Activated CD8-positive, alpha-beta memory T cell treated with anti-CD3 and anti-CD28 coated beads, Interleukin-2, amount 50 U/mL, for 24 hours (primary cell): ENCODE data around the gene NAT10.

ENCODE experiments used
- DNase-seq: peaks from one replicate; pipeline ENCODE4 v3.0.0-alpha.2; 2020; ENCODE audit errors: extremely low read depth

The NAT10 gene

DNA sequence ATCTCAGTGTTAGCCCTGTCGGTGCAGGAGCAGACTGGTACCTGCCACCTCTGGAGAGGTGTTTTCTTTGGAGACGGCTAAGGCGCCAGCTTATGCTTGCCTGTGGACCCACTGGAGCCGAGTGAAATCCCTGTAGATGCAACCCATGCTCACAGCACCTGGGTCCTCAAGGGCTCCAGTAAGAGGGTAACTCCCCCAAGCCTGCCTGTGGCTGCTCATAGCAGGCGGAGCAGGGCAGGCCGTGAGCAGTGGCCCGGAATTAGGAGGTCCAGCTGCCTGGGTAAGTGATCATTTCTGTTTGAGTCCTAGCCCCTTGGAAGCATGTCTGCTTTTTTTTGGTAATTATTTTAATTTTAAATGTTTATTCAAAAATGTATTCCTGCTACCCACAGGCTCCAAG, 43.8 kb downstream of the NAT10 start:
- DNase-seq = no peak

DNA sequence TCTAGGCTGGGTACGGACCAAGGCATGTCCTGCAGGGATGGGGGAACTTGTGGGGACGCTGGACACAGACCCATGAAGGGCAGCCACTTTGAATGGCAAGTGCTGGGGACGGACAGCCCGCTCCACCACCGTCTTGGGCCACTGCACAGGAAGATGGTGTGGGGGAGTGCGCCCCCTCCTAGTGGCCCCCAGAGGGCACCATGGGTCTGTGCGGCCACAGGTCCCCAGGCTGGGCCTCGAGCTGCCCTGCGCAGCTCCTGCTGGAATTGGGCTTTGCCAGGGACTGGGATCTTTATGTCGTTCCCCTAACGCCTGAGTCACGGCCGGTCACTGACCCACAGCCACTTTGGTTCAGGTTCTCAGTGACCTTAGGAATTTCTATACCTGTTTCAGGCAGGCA, 44.4 kb downstream of the NAT10 start:
- no peak for DNase-seq

DNA sequence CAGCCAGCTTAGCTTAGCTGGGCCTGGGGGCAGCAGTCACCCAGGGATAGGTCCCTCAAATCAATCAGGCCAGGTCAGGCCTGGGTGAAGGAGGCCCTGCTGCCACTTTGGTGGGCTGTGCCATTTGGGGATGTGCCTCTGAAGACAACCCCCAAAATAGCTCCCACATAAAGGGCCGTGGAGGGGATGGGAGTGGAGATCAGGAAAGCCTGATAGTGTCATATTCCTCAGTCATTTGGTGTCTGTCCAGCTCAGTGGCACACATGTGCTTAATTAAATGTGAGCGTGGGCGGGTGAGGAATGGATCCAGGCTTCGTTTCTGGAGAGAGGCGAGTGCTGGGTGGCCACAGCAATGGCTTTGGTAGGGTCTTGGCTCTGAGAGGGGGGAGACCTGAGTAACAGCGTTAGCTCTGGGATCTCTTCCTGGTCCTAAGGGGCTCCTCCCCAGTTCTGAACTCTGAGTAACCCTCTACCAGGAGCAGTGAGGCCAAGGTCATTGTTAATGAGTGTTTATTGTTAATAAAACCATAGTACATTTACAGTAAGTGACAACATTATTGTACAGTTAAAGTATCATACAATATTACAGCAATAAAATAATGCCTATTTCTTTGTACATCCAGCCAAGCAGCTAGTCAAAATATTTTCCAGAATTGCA, 45.2 kb downstream of the NAT10 start:
- DNase-seq = no peak

DNA sequence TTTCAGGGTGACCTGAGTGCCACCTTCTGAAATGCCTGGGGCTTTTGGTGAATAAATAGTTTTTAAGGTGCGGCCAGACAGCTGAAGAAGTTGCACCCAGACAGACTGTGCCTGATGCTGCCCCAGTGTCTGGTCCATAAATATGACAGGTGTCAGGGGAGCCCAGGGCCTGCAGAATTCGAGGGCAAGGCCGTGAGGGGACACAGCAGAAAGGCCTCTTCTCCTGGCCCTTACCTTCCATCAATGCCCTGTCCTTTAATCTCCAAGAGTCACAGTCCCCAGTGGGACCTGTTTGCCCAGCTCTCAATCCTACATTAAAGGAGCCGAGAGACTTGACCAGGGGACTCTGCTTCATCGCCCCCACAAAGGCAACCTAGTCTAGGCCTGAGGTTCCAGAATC, 45.7 kb downstream of the NAT10 start:
- DNase-seq = no peak

DNA sequence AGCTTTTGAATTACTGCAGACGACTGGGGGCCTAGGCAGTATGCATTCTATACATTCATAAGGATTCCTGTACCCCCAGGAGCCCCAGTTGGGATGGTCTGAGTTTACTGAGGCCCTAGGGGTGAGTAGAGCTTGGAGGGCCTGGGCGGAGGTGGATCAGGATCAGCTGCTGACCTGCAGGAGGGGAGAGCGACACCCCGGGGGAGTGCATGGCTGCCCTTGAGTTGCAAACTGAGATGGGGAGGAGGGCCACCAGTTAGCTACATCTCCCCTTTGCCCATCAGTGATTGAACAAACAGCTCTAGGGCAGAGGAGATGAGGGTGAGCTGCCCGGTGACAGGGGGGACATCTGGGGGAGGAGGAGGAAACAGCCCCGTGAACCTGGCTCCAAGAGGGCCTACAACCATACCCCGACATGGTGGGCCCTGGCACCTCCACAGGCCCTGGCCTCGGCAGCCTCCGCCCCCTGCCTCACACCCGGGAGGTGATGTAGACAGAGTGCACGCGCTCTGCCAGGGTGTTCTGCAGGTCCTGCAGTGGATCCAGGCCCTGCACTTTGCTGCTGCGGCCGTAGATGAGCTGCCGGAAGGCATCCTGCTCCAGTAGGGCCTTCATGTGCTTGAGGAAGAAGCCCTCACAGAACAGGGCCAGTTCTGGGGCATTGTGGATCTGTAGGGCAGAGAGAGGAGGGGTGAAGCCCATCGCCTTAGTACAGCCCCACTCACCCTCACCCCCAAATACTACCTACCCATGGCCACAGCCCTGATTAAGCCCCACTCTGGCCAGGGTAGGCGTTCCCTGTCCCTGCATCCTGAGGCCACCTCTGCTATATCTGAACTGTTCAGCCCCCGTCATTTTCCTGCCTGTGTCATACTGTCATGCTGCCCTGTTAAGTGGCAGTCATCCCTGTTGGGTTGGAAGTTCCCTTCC, 46.8 kb downstream of the NAT10 start:
- DNase-seq = no peak

DNA sequence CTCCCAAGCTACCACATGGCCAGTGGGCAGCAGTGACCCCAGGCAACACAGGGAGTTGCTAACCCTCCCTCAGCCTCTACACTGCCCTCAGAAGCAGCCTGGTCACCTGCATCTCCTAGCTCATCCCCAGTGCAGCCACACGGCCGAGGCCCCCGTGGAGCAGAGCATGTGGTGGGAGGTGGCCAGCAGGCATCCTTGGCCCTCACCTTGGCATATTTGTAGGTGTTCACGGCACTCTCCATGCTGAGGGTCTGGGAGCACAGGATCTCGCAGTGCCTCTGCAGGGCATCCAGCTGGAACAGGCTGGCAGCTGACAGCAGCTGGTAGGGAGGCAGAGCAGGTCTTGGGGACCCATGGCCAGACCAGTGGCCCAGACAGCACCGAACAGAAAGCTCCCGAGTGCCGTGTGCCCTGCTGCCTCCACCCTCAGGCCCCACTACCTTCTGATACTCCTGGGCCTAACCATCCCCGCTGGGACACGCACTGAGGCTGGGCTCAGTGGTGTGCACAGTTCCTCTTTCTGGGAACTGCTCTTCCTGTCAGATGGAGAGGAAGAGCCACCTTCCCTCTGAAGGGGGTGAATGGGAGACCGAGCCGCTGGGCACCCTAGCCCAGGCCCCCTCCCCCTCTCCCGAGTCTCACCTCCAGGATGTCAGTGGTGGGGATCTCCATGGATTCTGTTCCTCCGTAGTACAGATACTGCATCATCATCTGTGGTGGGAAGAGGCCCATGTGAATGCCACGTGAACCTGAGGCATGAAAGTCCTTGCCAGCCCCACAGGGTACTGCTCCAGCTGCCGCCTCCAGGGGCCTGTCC, 48.8 kb downstream of the NAT10 start:
- DNase-seq = no peak

DNA sequence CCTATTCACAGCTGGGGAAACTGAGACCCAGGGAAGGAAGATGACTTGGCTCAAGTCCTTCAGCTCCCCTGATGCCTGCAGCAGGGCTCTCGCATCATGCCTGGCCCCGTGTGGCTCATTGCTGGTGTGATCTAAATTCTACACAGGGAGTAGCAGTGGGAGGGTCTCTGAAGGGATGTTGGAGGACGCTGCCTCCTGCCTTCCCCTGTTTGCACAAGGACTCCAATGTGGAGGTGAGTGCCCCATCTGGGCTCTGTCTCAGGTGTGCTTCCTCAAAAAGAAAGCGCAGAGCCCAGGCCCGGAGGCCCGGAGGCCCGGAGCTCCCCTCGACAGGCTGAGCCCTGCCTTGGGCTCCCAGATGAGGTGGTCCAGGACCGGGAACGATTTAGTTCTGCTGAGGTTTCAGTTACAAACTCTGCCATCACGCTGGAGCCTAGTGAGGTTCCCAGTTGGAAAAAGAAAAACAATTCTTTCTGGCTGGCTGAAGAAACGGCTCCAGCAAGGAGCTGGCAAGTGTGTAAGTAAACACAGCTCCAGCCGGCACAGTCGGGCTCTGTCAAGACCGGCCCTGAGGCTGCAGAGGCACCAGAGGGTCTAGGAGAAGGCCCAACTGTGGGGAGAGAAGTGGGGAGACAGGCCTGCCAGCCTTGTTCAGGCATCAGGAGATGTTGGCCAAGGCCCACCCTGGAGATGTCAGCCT, 49.8 kb downstream of the NAT10 start:
- no peak for DNase-seq

DNA sequence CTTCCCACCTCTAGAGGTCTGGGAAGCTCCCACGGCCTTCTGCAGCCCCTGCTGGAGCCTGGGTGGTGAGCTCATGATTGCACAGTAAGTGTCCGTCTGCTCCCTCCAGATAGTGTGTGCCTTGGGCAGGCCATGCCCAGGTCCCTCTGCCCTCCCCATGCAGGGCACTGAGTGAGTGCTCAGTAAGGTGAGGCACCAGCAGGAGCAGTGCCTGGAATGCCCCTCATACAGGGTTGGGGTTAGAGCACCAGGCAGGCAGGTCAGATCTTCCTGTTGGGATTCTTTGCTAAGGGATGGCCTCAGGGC, 50.3 kb downstream of the NAT10 start:
- DNase-seq = no peak

DNA sequence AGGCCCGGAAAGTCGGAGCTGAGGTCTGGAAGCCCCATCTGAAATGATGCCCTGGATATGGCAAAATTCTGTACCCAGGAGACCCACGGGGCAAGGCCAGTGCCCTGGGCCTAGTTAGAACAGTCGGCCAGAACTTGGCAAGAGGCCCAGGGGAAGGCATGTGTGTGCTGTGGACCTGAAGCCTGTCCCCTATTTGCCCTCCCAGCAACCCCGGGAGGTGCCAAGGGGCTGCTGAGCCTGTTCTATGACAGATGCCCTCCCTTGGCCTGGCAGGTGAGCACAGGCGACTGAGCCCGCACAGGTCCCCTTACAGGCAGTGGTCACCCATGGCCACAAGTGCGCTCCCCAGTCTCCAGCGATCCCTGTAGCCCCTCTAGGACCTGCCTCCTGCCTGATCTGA, 51.7 kb downstream of the NAT10 start:
- no peak for DNase-seq

DNA sequence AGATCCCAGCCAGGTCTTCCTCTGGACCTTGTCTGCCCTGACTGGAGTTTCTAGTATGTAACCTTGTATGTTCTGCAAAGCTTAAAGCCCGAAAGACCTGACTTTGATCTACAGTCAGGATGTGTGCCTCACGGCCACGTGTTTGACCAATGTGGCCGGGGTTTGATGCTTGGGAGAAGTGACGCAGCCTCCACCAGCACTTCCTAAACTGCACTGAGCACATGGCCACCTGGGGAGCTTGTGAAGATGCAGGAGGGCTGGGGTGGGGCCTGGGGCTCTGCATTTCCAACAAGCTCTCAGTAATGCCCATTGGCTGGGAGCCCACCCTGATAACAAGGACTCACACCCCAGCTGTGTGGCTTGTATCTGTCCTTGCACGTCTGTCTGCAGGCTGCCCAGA, 53.2 kb downstream of the NAT10 start:
- no peak for DNase-seq

DNA sequence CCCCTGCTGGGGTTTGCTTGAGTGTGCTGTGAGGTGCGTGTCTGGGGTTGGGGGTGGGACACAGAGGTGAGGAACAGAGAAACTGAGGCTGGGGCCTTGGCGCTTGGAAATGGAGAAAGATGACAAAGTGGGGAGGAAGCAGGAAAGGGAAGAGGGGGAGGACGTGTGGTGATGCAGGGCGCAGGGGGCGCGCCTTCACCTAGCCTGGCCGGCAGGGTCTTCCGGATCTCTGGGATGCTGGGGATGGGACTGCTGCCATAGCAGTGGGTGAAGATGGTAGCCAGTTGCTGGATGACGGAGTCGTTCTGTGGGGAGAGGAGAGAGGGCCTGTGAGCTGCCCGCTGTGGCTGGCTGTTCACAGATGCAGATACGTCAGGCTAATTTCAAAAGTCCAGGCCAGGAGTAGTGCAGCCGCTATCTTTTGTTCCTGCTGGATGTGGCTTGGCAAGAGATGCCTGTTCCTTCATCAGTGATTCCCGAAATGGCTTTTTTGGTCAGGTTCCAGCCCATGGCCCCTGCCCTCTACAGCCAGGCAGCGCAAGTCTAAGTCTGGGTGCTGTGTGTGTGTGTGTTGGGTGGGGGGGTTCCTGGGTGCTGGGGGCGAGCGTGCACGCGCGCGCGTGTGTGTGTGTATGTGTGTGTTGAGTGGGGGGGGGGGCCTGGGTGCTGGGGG, 54.8 kb downstream of the NAT10 start:
- DNase-seq = no peak

DNA sequence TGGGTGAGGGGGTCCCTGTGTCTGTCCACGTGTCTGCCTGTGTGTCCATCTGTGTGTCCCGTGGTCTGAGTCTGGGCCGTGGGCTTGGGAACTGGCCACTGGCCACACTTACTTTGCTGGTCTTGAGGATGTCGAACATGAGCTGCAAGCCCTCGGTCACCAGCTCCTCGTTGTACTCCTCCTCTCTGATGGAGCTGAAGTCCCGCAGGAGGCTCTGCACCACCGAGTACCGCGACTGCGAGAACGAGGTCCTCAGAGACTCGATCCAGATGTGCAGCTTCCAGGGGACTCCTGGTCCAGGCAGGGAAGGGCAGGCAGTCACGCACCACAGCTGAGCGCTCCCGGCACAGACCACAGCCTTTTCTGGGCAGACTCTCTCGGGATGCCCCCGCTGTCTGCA, 55.4 kb downstream of the NAT10 start:
- no peak for DNase-seq

DNA sequence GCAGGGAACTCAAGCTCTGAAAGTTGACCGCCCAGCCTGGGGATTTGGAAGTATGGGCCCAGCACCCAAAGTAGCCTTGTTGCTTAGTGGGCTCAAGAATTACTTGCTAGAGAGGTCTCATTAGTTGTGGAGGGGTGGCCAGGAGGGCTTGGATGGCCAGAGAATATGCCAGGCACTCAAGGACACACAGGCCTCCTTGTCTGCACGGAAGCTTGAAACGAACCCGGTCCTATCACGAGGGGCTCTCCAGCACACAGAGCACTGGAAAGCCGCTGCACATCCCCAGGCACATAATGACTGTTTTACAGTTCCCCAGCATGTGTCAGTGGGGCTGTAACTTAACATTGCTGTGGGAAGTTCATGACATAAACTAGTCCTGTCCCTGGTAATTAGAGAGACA, 55.9 kb downstream of the NAT10 start:
- DNase-seq = no peak

DNA sequence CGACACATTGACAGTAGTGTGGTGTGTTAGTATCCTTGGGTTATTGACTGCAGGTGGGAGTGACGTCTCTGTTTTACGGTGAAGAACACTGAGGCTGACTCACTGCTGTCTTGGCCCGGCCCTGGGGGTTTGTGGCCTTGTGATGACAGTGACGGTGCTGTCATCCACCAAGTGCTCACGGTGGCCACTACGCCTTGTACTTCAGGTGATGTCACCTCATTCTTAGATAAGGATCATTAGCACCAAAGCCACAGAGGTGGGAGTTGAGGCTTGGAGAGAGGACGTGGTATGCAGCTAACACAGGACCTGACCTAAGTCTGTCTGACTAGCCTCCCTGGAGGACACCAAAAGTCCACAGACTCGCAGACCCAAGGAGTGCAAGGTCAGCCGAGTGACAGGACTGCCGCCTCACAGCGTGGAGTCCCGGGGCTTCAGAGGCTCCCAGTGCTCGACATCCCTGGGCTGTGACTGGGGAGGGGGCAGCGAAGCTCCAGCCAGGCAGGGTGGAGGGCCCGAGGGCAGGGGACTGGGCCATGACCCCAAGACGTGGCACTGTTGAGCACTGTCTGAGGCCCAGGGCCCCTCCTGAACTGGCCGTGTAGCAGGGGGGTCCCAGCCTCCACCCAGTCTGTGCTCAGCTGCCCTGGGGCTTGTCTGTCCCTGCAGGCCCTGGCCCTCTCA, 56.5 kb downstream of the NAT10 start:
- peak; percentile 7 for DNase-seq

DNA sequence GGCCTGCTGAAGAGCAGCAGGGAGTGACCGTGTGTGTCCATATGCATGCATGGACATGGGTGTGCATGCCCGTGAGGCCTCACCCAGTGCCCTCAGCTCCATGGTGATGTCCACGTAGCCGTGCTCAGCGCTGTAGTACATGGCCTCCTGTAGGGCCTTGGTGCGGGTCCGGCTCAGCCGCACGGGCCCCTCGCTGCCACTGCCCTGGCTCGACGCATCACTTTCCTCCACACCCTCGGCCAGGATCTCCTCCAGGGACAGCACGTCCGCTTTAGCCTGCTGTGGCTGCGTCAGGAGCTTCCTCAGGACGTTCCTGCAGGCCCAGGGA, 57.0 kb downstream of the NAT10 start:
- no peak for DNase-seq

DNA sequence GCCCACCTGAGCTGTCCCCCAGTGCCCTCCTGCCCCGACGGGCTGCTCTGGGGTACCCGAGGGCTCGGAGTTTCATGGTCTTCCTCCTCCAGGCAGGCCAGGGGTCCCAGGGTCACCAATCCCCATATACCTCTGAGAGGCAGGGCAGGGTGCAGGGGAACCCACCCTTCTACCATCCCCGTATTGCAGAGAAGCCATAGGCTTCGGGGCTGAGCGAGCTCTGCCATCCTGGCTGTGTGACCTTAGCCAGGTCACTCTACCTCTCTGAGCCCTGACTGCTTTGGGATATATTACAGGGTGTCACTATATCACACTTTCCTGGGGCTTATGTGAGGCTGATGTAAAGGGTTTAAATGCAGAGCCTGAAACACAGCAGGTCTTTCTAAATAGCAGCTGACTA, 57.4 kb downstream of the NAT10 start:
- no peak for DNase-seq

DNA sequence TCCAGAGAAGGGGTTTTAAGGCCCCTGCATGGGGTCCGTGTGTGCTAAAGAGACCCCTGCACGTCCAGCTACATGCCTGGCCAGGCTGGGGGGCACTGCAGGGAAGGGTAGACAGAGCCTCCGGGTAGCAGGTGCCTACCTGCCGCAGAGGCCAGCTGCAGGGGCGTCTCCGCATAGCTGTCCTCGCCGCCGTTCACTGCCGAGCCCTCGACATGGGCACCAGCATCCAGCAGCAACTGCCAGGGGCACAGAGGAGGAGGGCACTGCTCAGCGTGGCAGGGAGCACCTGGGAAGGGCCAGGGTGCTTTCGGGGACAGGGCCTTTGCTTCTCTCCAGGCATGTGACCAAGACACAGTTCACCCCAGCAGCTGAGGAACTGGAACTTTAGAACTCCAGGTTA, 59.7 kb downstream of the NAT10 start:
- DNase-seq = no peak

DNA sequence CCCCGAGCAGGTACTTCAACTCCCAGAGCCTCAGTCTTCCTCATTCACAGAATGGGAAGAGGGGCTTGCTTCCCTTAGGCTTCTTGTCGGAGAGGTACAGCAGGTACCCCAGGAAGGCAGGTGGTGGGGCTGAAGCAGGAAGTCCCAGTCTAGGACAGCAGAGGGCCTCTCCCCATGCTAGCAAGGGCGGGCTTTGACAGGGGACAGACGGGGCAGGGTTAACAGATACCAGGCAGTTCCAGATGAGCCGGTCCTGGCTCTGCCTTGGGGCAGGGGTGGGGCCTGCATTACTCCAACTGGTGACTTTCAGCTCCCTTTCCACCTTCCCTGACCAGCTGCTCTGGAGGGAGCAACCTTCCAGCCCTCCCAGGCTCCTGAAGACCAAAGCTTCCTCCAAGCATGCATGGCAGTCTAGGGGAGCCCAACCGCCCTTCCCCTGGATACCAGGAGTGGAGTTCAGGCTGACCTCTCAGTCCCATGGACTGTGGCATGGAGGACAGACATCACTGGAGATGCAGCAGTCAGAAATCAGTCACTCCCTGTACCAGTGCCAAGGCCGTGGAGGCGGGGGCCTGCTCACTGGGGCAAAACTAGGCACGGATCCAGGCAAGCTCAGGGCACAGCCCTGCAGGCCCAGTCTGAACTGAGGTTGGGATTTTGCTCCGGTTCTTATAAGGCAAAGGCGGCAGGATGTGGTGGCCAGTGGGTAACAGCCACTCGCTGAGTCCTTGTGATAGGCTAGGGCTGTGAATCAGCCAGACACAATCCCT, 60.5 kb downstream of the NAT10 start:
- DNase-seq = no peak

DNA sequence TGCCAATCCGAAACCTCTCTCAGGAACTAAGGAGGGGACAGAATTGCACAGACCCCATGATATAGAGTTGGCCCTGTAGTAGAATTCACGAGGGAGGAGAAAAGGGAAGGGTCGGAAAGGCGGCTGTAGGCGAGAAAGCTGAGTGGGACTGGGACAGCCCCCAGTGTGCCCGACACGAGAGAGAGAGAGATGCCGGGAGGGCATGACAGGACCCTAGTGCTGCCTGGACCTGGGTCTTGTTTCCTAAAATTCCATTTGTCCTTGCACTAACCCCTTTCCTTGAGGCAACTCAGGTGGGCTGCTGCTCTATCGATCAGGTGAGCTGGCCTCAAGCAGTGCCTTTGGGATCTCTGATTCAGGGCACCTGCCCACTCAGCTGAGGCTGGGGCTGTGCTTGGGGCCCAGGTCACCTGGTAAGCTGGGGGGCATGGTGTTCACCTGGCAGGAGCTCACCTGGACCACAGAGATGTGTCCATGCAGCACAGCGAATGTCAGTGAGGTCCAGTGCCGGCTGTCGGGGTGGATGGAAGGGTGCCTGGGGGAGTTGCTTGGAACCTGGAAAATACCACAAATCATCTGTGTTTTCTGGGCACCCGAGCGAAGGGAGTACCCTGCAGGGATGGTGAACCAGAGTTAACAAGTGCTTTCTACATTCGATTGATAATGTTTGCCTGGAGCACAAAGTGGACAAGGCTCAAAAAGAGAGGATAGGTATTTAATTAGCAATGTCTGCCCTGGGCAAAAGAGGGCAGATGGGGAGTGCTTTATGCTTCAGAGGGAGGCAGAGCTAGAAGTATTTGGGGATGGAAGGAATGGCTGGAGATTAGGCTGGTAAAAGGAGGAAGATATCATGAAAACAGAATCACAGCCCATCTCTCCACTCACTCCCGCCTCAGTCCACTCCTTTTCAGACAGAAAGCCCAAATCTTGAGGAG, 61.6 kb downstream of the NAT10 start:
- no peak for DNase-seq
